Measurements from ENCODE around the gene PTRH1. TPM values are rescaled to one million over a fixed set of nuclear protein-coding genes. Genes with fewer than 3 reads are reported as not detected.

Gene PTRH1
- total and polyA plus RNA-seq, 9 donors, result 1.0 to 27.7 (median 11.1) TPM

DNA sequence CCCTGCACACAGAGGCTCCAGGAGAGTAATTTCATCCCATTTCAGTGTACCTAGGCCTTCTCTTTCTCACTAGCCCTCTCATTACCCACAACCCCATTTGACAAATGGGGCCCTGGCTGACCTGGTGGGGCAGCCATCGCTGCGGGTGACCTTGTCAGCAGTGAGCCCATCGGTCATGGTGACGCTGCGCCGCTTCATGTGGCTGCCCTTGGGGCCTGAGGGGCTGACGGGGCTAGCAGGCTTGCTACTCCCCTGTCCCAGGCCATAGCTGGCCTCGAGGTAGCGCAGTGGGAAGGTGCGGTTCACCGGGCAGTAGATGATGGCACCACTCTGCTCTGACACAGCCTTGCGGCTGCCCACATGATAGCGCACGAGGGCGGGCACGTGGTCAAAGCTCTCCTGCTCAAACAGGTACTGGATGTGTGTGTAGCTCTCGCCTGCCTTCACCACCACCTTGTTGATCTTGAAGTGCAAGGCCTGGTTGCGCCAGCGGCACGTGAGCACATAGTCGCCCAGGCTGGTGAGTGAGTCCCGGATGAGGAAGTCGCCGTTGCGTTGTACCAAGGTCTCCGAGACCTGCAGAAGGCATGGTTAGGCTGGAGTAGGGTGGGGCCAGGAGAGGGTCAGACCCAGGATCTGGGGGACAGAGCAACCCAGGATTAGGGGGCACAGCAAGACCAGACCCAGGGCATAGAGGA is 33.8 kb upstream of the PTRH1 start:
- DNase-seq, result no peak
- intact Hi-C loops (cut with DNase I), result loop anchor here in 1 of 4 donors (10.0 kb wide), 1 partner anchor 244 kb away; no protein-coding TSS in a partner anchor
- no peak overlapping the region for H3K27ac ChIP-seq
- no peaks in the 10 kb centered on the region for H3K27me3 ChIP-seq
- no peak overlapping the region for H3K4me3 ChIP-seq
- no peaks in the 10 kb centered on the region for H3K9me3 ChIP-seq
- no peaks in the 10 kb centered on the region for H3K4me1 ChIP-seq (ENCODE audit: insufficient read depth)
- TF ChIP-seq EP300 (IDR thresholded peaks at IDR 0.05) (no peak), POLR2A (IDR thresholded peaks at IDR 0.05) (no peak)
- TF ChIP-seq, protein P1, sequence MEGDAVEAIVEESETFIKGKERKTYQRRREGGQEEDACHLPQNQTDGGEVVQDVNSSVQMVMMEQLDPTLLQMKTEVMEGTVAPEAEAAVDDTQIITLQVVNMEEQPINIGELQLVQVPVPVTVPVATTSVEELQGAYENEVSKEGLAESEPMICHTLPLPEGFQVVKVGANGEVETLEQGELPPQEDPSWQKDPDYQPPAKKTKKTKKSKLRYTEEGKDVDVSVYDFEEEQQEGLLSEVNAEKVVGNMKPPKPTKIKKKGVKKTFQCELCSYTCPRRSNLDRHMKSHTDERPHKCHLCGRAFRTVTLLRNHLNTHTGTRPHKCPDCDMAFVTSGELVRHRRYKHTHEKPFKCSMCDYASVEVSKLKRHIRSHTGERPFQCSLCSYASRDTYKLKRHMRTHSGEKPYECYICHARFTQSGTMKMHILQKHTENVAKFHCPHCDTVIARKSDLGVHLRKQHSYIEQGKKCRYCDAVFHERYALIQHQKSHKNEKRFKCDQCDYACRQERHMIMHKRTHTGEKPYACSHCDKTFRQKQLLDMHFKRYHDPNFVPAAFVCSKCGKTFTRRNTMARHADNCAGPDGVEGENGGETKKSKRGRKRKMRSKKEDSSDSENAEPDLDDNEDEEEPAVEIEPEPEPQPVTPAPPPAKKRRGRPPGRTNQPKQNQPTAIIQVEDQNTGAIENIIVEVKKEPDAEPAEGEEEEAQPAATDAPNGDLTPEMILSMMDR (IDR thresholded peaks at IDR 0.05), result no peak
- no peaks in the 10 kb centered on the region for H3K36me3 ChIP-seq
- 93 to 94% (median 94%) methylated on average over 24 to 26 of the region's 26 CpGs for WGBS, 3 donors

DNA sequence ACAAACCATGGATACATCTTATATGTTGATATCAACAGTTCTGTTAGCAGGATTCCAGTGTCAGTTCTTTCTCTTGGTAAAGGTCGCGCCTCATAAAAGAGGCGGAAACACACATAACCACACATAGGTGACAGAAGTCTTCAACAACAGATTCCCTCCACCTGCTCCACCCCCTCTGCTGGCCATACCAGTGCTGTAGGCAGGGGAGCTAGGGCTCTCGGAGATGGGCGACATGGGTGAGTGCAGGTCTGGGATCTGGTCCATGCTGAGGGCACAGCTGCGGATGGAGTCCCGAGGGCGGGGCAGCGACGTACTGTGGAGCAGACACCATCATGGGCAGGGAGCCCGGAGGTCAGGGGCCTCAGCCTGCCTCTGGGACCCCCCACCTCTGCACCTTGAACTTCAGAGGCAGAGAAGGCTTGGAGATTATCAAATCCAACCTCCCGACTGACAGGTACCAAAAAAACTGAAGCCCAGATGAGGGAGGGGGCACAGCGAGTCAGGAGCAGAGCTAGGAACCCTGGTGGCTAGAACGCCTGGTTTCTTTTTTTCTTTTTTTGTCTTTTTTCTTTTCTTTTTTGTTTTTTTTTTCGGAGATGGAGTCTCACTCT is 31.6 kb upstream of the PTRH1 start:
- Histone ChIP-seq H3K4me3 (no peak overlapping the region), H3K36me3 (no peaks in the 10 kb centered on the region), H3K27me3 (no peaks in the 10 kb centered on the region), H3K4me1 (ENCODE audit: insufficient read depth) (peaks cover 2% of the 10 kb centered on the region), H3K27ac (no peak overlapping the region), H3K9me3 (no peaks in the 10 kb centered on the region)
- no peak for DNase-seq
- no peak for TF ChIP-seq EP300 (IDR thresholded peaks at IDR 0.05)
- TF ChIP-seq, protein P1 (IDR thresholded peaks at IDR 0.05), result no peak
- TF ChIP-seq POLR2A (IDR thresholded peaks at IDR 0.05), result no peak
- intact Hi-C loops (cut with DNase I), result loop anchor here in 1 of 4 donors (10.0 kb wide), 1 partner anchor 242 kb away; no protein-coding TSS in a partner anchor
- 77 to 82% (median 78%) methylated on average over 15 of the region's 15 CpGs for WGBS, 3 donors

DNA sequence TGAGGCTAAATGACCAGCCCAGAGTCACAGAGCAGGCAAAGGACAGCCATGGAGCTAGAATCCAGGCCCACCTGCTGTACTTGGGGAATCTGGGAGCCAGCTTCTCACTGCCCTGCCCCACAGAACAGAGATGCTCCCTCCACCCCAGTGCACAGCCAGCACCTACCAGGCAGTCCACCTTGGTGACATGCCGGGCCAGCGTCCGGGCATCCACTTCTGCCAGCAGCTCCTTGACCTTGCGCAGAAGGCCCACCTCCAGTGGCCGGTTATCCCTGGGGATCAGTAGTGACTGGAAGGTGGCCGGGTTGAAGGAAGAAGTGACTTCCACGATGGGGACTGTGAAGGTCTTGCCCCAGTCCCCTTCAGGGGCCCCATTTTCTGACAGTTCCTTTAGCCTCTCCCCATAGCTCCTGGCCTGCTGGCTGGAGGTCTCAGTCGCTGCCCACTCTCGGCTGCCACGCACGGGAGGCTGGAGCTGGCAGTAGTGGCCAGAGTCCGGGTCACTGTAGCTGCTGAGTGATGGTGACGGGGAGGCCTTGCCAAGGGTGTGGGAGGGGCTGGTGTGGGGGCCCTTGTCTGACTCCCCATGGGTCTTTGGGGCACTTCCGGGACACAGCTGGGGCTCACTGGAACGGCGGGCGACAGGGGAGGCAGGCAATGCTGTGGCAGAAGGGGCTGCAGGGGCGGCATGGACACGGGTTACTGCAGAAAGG is 29.1 kb upstream of the PTRH1 start:
- WGBS, 3 donors, result 90 to 92% (median 91%) methylated on average over 19 of the region's 19 CpGs
- intact Hi-C loops (cut with DNase I), result loop anchor here in 3 of 4 donors (5.0 to 10.0 kb wide), 3 partner anchors 38 to 240 kb away; no protein-coding TSS in a partner anchor

More for the DNA sequence above, 29.1 kb upstream of the PTRH1 start:
- TF ChIP-seq POLR2A (IDR thresholded peaks at IDR 0.05), result no peak
- TF ChIP-seq, protein P1 (IDR thresholded peaks at IDR 0.05), result no peak
- no peak for TF ChIP-seq EP300 (IDR thresholded peaks at IDR 0.05)
- Histone ChIP-seq H3K27ac (no peak overlapping the region), H3K9me3 (no peaks in the 10 kb centered on the region), H3K4me3 (no peak overlapping the region), H3K36me3 (no peaks in the 10 kb centered on the region), H3K4me1 (ENCODE audit: insufficient read depth) (peaks cover 2% of the 10 kb centered on the region), H3K27me3 (no peaks in the 10 kb centered on the region)
- no peak for DNase-seq
